CD14-positive monocyte (primary cell): Measurements from ENCODE around the gene WDFY4. TPM values are rescaled to one million over a fixed set of nuclear protein-coding genes. Genes with fewer than 3 reads are reported as not detected.
A peak's percentile ranks its signal among the peaks of the same experiment; 100 is the strongest.

ENCODE experiments used
- DNase-seq, 3 donors: peaks; one replicate each; pipeline ENCODE4 v3.0.0-alpha.2; 2011 to 2022
- H2AFZ ChIP-seq: 2 replicates; pipeline ENCODE4 v1.6.0; 2012; ENCODE audit warnings: mild to moderate bottlenecking, low read depth, low read length, inconsistent platforms; ENCODE audit not compliant: insufficient read depth, poor library complexity, severe bottlenecking
- H3K27ac ChIP-seq, 2 donors: 1 replicate in 1 of 2; 2 replicates in 1 of 2; pipeline ENCODE4 v1.5.1; 2012 to 2013; ENCODE audit warnings: low read length in 2 of 2, control low read depth in 1 of 2, inconsistent platforms in 1 of 2, low read depth in 1 of 2, mild to moderate bottlenecking in 1 of 2
- H3K27me3 ChIP-seq, 2 donors: one replicate each; pipeline versions ENCODE4 v1.6.0 to v1.6.1; 2011 to 2013; ENCODE audit warnings: low read length in 2 of 2; ENCODE audit not compliant: control insufficient read depth in 2 of 2, insufficient read depth in 2 of 2
- H3K36me3 ChIP-seq, 2 donors: replicated peaks in 1 of 2; 1 replicate in 1 of 2; 2 replicates in 1 of 2; pipeline versions ENCODE4 v1.5.1 to v1.6.1; 2012 to 2013; ENCODE audit warnings: low read length in 2 of 2, control low read depth in 1 of 2, inconsistent platforms in 1 of 2, mild to moderate bottlenecking in 1 of 2; ENCODE audit not compliant: insufficient read depth in 2 of 2, control insufficient read depth in 1 of 2
- H3K4me1 ChIP-seq, 2 donors: 1 replicate in 1 of 2; 2 replicates in 1 of 2; pipeline versions ENCODE4 v1.5.1 to v1.6.1; 2012 to 2013; ENCODE audit warnings: low read length in 2 of 2, control low read depth in 1 of 2, inconsistent platforms in 1 of 2, mild to moderate bottlenecking in 1 of 2, moderate library complexity in 1 of 2; ENCODE audit not compliant: insufficient read depth in 2 of 2, control insufficient read depth in 1 of 2
- H3K4me2 ChIP-seq: replicated peaks from 2 replicates; pipeline ENCODE3; 2012; ENCODE audit warnings: low read length, moderate library complexity, mild to moderate bottlenecking; ENCODE audit not compliant: poor library complexity, severe bottlenecking; ENCODE audit errors: extremely low read depth
- H3K4me3 ChIP-seq, 3 experiments: fragments of 200-600 bp in 1 of 3; sonication (generic) in 1 of 3; replicated peaks in 1 of 3; 1 replicate in 2 of 3; 2 replicates in 1 of 3; pipeline ENCODE4 v1.5.1; 2011 to 2013; ENCODE audit warnings: low read length in 3 of 3, mild to moderate bottlenecking in 3 of 3, control low read depth in 2 of 3, low read depth in 2 of 3, inconsistent platforms in 1 of 3, moderate library complexity in 1 of 3
- H3K79me2 ChIP-seq: 2 replicates; pipeline ENCODE4 v1.6.0; 2012; ENCODE audit warnings: mild to moderate bottlenecking, control low read depth, inconsistent platforms, low read length, moderate library complexity; ENCODE audit not compliant: insufficient read depth
- H3K9ac ChIP-seq: 2 replicates; pipeline ENCODE4 v1.6.0; 2017; ENCODE audit warnings: low read length, mild to moderate bottlenecking; ENCODE audit not compliant: insufficient read depth, poor library complexity, severe bottlenecking
- H3K9me3 ChIP-seq, 2 donors: replicated peaks in 1 of 2; 1 replicate in 1 of 2; 2 replicates in 1 of 2; pipeline versions ENCODE4 v1.5.1 to v1.6.1; 2012 to 2013; ENCODE audit warnings: low read length in 2 of 2, control low read depth in 1 of 2; ENCODE audit not compliant: control insufficient read depth in 1 of 2, insufficient read depth in 1 of 2
- H4K20me1 ChIP-seq: 2 replicates; pipeline ENCODE4 v1.6.0; 2012; ENCODE audit warnings: mild to moderate bottlenecking, low read length, control low read depth, moderate library complexity; ENCODE audit not compliant: insufficient read depth
- H3K27ac Mint-ChIP-seq, 7 donors: one replicate each; pipeline ENCODE4 v1.8.0; 2020; ENCODE audit warnings: mild to moderate bottlenecking in 7 of 7, mixed read lengths in 7 of 7, moderate library complexity in 6 of 7, inconsistent platforms in 2 of 7
- H3K27me3 Mint-ChIP-seq, 3 donors: one replicate each; pipeline ENCODE4 v1.8.0; 2021 to 2022; ENCODE audit warnings: low read depth in 3 of 3, mild to moderate bottlenecking in 3 of 3, mixed read lengths in 3 of 3, moderate library complexity in 3 of 3, inconsistent platforms in 1 of 3
- H3K36me3 Mint-ChIP-seq, 2 donors: one replicate each; pipeline ENCODE4 v1.8.0; 2020; ENCODE audit warnings: mixed read lengths in 2 of 2, inconsistent platforms in 1 of 2, mild to moderate bottlenecking in 1 of 2
- H3K4me1 Mint-ChIP-seq: one replicate; pipeline ENCODE4 v1.8.0; 2020; ENCODE audit warnings: mild to moderate bottlenecking, mixed read lengths
- H3K4me3 Mint-ChIP-seq, 2 donors: one replicate each; pipeline ENCODE4 v1.8.0; 2020; ENCODE audit warnings: mild to moderate bottlenecking in 2 of 2, mixed read lengths in 2 of 2, moderate library complexity in 1 of 2
- H3K9me3 Mint-ChIP-seq, 7 donors: one replicate each; pipeline ENCODE4 v1.8.0; 2020 to 2022; ENCODE audit warnings: mixed read lengths in 7 of 7, mild to moderate bottlenecking in 6 of 7, moderate library complexity in 6 of 7, inconsistent platforms in 2 of 7
- CTCF ChIP-seq: fragments of 200-600 bp; IDR thresholded peaks from one replicate; pipeline ENCODE4 v1.8.0; 2022; ENCODE audit warnings: antibody characterized with exemption, mild to moderate bottlenecking
- WGBS: methylation state at CpG from one replicate; pipeline ENCODE4 v1.1.5; 2013; ENCODE audit warnings: missing lambda C conversion rate; ENCODE audit not compliant: insufficient coverage; 5-methylcytosine and 5-hydroxymethylcytosine counted together
- intact Hi-C, 2 donors: fragments of 100-400 bp; cut with micrococcal nuclease; formaldehyde crosslinking; loops; one replicate each; pipeline versions ENCODE4 v1.15.0 to v1.15.1; 2023
- polyA plus RNA-seq, 3 donors: library from polyadenylated mRNA; depleted of rRNA in 1 of 3; unstranded in 2 of 3; stranded (reverse) in 1 of 3; fragments of 300-500 nt in 2 of 3; fragments of >200 nt in 1 of 3; fragmentation: Illumina TruSeq in 2 of 3; gene quantifications; 1 replicate in 2 of 3; 2 replicates in 1 of 3; pipeline ENCODE4 v1.2.3, GENCODE V29; 2012 to 2021

WDFY4 gene
- polyA plus RNA-seq, 3 donors = 7.5 to 36.1 (median 9.8) TPM

GRCh38 chr10:48653944-48654698, 30.6 kb upstream of the WDFY4 start:
- Mint-ChIP-seq H3K36me3 (no peaks in the 10 kb centered on the region), H3K9me3 (peaks cover 0 to 2% (median 0%) of the 10 kb centered on the region in 7 donors), H3K4me1 (peaks cover 30% of the 10 kb centered on the region), H3K27ac (peak overlapping the region in 3 of 7 donors; percentile 27 to 80 (median 68)), H3K4me3 (peak overlapping the region; percentile 48 to 85), H3K27me3 (peaks cover 19 to 39% (median 28%) of the 10 kb centered on the region in 3 donors)
- Histone ChIP-seq H3K36me3 (no peaks in the 10 kb centered on the region), H3K4me2 (no peak overlapping the region), H2AFZ (no peak overlapping the region), H3K79me2 (no peaks in the 10 kb centered on the region), H3K9ac (no peak overlapping the region), H3K9me3 (no peaks in the 10 kb centered on the region), H3K27ac (no peak overlapping the region), H4K20me1 (no peaks in the 10 kb centered on the region), H3K4me1 (peaks cover 36 to 38% of the 10 kb centered on the region in 2 donors), H3K27me3 (peaks cover 0 to 8% of the 10 kb centered on the region in 2 donors), H3K4me3 (no peak overlapping the region)
- WGBS = 100% methylated on average over 2 of the region's 4 CpGs
- peak in 1 of 3 donors; percentile 5 for DNase-seq
- intact Hi-C loops = loop anchor here (10.0 kb wide), 2 partner anchors 49 to 289 kb away; partner anchors contain the start of gene ARHGAP22 (in 1 of the 2)
- TF ChIP-seq CTCF = no peak

- H3K36me3 Mint-ChIP-seq = no peaks in the 10 kb centered on the region
- peaks cover 28% of the 10 kb centered on the region for H3K4me1 Mint-ChIP-seq
- H2AFZ ChIP-seq = peak overlapping the region; percentile 89
- peak overlapping the region; percentile 65 to 67 for H3K4me3 Mint-ChIP-seq
- H3K36me3 ChIP-seq = no peaks in the 10 kb centered on the region
- H3K9me3 ChIP-seq = no peaks in the 10 kb centered on the region
- peak overlapping the region; percentile 24 to 74 (median 44) for H3K4me3 ChIP-seq
- peak overlapping the region; percentile 87 for H3K4me2 ChIP-seq
- H3K27me3 Mint-ChIP-seq = peaks cover 20 to 37% (median 24%) of the 10 kb centered on the region in 3 donors
- H3K9me3 Mint-ChIP-seq = peaks cover 0 to 2% (median 0%) of the 10 kb centered on the region in 7 donors
- H3K79me2 ChIP-seq = no peaks in the 10 kb centered on the region
- peak overlapping the region in 1 of 2 donors; percentile 54 for H3K27ac ChIP-seq
- peak overlapping the region in 4 of 7 donors; percentile 8 to 91 (median 55) for H3K27ac Mint-ChIP-seq
- H3K9ac ChIP-seq = peak overlapping the region; percentile 67
- 21% methylated on average over 54 of the region's 55 CpGs for WGBS
- TF ChIP-seq CTCF = no peak
- H3K27me3 ChIP-seq = peaks cover 0 to 8% of the 10 kb centered on the region in 2 donors
- no peaks in the 10 kb centered on the region for H4K20me1 ChIP-seq
- H3K4me1 ChIP-seq = peaks cover 36 to 38% of the 10 kb centered on the region in 2 donors
- intact Hi-C loops = loop anchor here (1.0 to 10.0 kb wide), 4 partner anchors 48 to 291 kb away; partner anchors contain the start of gene ARHGAP22 (in 2 of the 2)
- DNase-seq = peak in 2 of 3 donors; percentile 31 to 63
Measured at GRCh38 chr10:48655411-48656240, 29.0 kb upstream of the WDFY4 start.
